ENCODE data around the gene ZBTB45. TPM values are rescaled to one million over a fixed set of nuclear protein-coding genes. Genes with fewer than 3 reads are reported as not detected.
A peak's percentile ranks its signal among the peaks of the same experiment; 100 is the strongest.

ZBTB45 gene
- total and polyA plus RNA-seq, 9 of the 15 experiments (the other 6 are each of a cell fraction or from before 2014, with no cell fraction given): 0.08 to 16.1 (median 1.8) TPM

DNA sequence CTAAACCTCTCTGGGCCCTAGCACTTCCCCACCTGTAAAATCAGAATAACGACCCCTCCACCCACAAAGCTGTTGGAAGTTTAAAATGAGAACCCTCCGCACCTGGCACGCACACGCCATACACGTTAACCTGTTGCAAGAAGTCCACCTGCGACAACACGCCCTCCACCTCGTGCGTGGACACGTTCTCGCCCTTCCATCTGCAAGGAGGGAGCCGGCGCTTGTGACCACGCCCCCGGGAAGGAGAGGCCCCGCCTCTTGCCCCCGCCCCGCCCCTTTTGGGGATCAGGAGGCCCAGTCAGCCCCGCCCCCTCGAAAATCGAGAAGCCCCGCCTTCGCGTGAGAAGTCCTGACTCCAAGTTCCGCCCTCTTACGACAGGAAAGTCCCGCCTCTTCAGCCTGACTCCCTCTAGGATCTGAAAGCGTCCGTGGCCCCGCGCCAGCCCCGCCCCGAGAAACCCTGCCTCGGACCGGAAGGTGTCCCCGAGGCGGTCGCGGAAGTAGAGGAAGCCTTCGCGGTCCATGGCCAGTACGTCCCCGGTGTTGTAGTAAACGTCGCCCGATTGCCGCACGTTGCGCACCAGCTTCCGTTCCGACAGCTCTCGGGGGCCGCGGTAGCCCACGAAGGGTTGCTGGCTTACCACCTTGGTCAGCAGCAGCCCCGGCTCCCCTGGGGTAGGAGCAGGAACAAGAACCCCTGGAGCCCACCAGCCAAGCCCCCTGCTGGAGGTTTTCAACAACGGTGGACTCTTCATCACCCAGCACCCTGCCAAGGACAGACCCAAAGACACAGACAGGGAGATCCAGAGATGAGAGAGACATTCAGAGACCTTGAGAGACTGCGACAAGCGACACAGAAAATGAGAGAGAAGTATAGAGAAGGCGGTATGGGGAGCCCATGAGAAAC, 20.3 kb downstream of the ZBTB45 start (continued):
- TF ChIP-seq ZBTB49 (CRISPR knock-in tag; IDR thresholded peaks at IDR 0.05; ENCODE audit: borderline replicate concordance): no peak
- TF ChIP-seq, protein P1, sequence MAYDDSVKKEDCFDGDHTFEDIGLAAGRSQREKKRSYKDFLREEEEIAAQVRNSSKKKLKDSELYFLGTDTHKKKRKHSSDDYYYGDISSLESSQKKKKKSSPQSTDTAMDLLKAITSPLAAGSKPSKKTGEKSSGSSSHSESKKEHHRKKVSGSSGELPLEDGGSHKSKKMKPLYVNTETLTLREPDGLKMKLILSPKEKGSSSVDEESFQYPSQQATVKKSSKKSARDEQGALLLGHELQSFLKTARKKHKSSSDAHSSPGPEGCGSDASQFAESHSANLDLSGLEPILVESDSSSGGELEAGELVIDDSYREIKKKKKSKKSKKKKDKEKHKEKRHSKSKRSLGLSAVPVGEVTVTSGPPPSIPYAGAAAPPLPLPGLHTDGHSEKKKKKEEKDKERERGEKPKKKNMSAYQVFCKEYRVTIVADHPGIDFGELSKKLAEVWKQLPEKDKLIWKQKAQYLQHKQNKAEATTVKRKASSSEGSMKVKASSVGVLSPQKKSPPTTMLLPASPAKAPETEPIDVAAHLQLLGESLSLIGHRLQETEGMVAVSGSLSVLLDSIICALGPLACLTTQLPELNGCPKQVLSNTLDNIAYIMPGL (CRISPR knock-in tag; IDR thresholded peaks at IDR 0.05): no peak
- peak; percentile 91 for TF ChIP-seq ETV5 (CRISPR knock-in tag; IDR thresholded peaks at IDR 0.05; ENCODE audit: low read depth)
- TF ChIP-seq, protein P2, sequence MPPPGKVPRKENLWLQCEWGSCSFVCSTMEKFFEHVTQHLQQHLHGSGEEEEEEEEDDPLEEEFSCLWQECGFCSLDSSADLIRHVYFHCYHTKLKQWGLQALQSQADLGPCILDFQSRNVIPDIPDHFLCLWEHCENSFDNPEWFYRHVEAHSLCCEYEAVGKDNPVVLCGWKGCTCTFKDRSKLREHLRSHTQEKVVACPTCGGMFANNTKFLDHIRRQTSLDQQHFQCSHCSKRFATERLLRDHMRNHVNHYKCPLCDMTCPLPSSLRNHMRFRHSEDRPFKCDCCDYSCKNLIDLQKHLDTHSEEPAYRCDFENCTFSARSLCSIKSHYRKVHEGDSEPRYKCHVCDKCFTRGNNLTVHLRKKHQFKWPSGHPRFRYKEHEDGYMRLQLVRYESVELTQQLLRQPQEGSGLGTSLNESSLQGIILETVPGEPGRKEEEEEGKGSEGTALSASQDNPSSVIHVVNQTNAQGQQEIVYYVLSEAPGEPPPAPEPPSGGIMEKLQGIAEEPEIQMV (tag; conservative IDR thresholded peaks at IDR 0.05; ENCODE audit: low read depth): no peak
- TF ChIP-seq NFRKB (IDR thresholded peaks at IDR 0.05; ENCODE audit: low read depth): 0 out of 2 replicates have a peak, but pooled peaks have one; percentile 62
- peak; percentile 64; the same call in 1 of the 2 replicates for TF ChIP-seq ZBTB26 (CRISPR knock-in tag; IDR thresholded peaks at IDR 0.05)
- TF ChIP-seq, protein P3, sequence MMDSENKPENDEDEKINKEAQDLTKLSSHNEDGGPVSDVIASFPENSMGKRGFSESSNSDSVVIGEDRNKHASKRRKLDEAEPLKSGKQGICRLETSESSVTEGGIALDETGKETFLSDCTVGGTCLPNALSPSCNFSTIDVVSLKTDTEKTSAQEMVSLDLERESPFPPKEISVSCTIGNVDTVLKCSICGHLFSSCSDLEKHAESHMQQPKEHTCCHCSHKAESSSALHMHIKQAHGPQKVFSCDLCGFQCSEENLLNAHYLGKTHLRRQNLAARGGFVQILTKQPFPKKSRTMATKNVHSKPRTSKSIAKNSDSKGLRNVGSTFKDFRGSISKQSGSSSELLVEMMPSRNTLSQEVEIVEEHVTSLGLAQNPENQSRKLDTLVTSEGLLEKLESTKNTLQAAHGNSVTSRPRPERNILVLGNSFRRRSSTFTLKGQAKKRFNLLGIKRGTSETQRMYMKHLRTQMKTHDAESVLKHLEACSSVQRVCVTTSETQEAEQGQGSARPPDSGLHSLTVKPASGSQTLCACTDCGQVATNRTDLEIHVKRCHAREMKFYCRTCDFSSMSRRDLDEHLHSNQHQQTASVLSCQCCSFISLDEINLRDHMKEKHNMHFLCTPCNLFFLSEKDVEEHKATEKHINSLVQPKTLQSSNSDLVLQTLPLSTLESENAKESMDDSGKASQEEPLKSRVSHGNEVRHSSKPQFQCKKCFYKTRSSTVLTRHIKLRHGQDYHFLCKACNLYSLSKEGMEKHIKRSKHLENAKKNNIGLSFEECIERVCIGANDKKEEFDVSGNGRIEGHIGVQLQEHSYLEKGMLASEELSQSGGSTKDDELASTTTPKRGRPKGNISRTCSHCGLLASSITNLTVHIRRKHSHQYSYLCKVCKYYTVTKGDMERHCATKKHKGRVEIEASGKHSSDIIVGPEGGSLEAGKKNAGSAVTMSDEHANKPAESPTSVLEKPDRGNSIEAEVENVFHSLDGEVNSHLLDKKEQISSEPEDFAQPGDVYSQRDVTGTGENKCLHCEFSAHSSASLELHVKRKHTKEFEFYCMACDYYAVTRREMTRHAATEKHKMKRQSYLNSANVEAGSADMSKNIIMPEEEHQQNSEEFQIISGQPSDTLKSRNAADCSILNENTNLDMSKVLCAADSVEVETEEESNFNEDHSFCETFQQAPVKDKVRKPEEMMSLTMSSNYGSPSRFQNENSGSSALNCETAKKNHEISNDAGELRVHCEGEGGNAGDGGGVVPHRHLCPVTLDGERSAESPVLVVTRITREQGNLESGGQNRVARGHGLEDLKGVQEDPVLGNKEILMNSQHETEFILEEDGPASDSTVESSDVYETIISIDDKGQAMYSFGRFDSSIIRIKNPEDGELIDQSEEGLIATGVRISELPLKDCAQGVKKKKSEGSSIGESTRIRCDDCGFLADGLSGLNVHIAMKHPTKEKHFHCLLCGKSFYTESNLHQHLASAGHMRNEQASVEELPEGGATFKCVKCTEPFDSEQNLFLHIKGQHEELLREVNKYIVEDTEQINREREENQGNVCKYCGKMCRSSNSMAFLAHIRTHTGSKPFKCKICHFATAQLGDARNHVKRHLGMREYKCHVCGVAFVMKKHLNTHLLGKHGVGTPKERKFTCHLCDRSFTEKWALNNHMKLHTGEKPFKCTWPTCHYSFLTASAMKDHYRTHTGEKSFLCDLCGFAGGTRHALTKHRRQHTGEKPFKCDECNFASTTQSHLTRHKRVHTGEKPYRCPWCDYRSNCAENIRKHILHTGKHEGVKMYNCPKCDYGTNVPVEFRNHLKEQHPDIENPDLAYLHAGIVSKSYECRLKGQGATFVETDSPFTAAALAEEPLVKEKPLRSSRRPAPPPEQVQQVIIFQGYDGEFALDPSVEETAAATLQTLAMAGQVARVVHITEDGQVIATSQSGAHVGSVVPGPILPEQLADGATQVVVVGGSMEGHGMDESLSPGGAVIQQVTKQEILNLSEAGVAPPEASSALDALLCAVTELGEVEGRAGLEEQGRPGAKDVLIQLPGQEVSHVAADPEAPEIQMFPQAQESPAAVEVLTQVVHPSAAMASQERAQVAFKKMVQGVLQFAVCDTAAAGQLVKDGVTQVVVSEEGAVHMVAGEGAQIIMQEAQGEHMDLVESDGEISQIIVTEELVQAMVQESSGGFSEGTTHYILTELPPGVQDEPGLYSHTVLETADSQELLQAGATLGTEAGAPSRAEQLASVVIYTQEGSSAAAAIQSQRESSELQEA (IDR thresholded peaks at IDR 0.05; ENCODE audit: low read depth): peak; percentile 37; the same call in 1 of the 2 replicates
- peak; percentile 85 for TF ChIP-seq TAF7 (tag; IDR thresholded peaks at IDR 0.05)

All from K562 (cell line).